NK-92 treated with Interleukin-12 subunit alpha and Interleukin-12 subunit beta, amount 100 ng/mL, for 24 hours (cell line): Measurements from ENCODE around the gene SLC35F4.
"Not testable (repeated sequence)": the region's sequence is repeated elsewhere in the genome, so short reads cannot be mapped to it uniquely, and the experiment has no call there.

Experiments used
- DNase-seq: peaks from one replicate; lab custom pipeline; 2025; lab: John Stamatoyannopoulos, UW

The SLC35F4 gene

GRCh38 chr14:57797160-57797559 lies 68.7 kb downstream of the SLC35F4 start:
- no peak for DNase-seq

- DNase-seq, result no peak
These were observed 69.3 kb downstream of the SLC35F4 start for GRCh38 chr14:57796556-57796955.

- DNase-seq, result no peak
These were observed 80.8 kb downstream of the SLC35F4 start for GRCh38 chr14:57785058-57785457.

GRCh38 chr14:57771801-57772200 lies 94.1 kb downstream of the SLC35F4 start:
- no peak for DNase-seq

- DNase-seq, result no peak
These were observed 95.9 kb downstream of the SLC35F4 start for GRCh38 chr14:57769863-57770523.

- no peak for DNase-seq
These were observed 104.1 kb downstream of the SLC35F4 start for GRCh38 chr14:57761800-57762199.

- DNase-seq, result no peak
These were observed 105.0 kb downstream of the SLC35F4 start for GRCh38 chr14:57760896-57761295.

GRCh38 chr14:57755018-57755521 lies 110.8 kb downstream of the SLC35F4 start:
- DNase-seq, result no peak

GRCh38 chr14:57754527-57754926 lies 111.4 kb downstream of the SLC35F4 start:
- DNase-seq, result no peak

GRCh38 chr14:57753821-57754220 lies 112.1 kb downstream of the SLC35F4 start:
- DNase-seq, result no peak

GRCh38 chr14:57752142-57752695 lies 113.7 kb downstream of the SLC35F4 start:
- DNase-seq, result not testable (repeated sequence)

- no peak for DNase-seq
These were observed 114.5 kb downstream of the SLC35F4 start for GRCh38 chr14:57751400-57751799.

GRCh38 chr14:57749267-57749666 lies 116.6 kb downstream of the SLC35F4 start:
- DNase-seq, result no peak

GRCh38 chr14:57748279-57748678 lies 117.6 kb downstream of the SLC35F4 start:
- DNase-seq, result no peak

GRCh38 chr14:57747036-57747435 lies 118.9 kb downstream of the SLC35F4 start:
- DNase-seq, result no peak

GRCh38 chr14:57746563-57746962 lies 119.3 kb downstream of the SLC35F4 start:
- no peak for DNase-seq

- no peak for DNase-seq
These were observed 126.4 kb downstream of the SLC35F4 start for GRCh38 chr14:57739516-57739915.

GRCh38 chr14:57737598-57737997 lies 128.3 kb downstream of the SLC35F4 start:
- DNase-seq, result no peak

- DNase-seq, result no peak
These were observed 129.5 kb downstream of the SLC35F4 start for GRCh38 chr14:57736391-57736790.

GRCh38 chr14:57735276-57735675 lies 130.6 kb downstream of the SLC35F4 start:
- DNase-seq, result no peak

GRCh38 chr14:57732463-57733285 lies 133.2 kb downstream of the SLC35F4 start:
- DNase-seq, result no peak

GRCh38 chr14:57729208-57730187 lies 136.4 kb downstream of the SLC35F4 start:
- DNase-seq, result no peak
